Tibial nerve (tissue), 4 donors: ENCODE data around the gene TJP2. TPM values are rescaled to one million over a fixed set of nuclear protein-coding genes. Genes with fewer than 3 reads are reported as not detected.

ENCODE experiments used
- DNase-seq, 2 donors: peaks; one replicate each; pipeline ENCODE4 v3.0.0-alpha.2; 2019; ENCODE audit warnings: low spot score in 2 of 2
- H3K27ac ChIP-seq, 4 donors: fragments of 200-600 bp; sonication (generic) in 3 of 4; one replicate each; pipeline ENCODE4 v1.5.1; 2017 to 2019; ENCODE audit warnings: mild to moderate bottlenecking in 1 of 4
- H3K27me3 ChIP-seq, 2 donors: fragments of 200-600 bp; sonication (generic) in 1 of 2; one replicate each; pipeline versions ENCODE4 v1.5.1 to v1.6.0; 2017 to 2019
- H3K36me3 ChIP-seq, 3 donors: fragments of 200-600 bp; sonication (generic); one replicate each; pipeline ENCODE4 v1.5.1; 2018 to 2019
- H3K4me1 ChIP-seq, 4 donors: fragments of 200-600 bp; sonication (generic) in 3 of 4; one replicate each; pipeline ENCODE4 v1.5.1; 2017 to 2019
- H3K4me3 ChIP-seq, 4 donors: fragments of 200-600 bp; sonication (generic) in 3 of 4; one replicate each; pipeline ENCODE4 v1.5.1; 2017 to 2019; ENCODE audit warnings: mild to moderate bottlenecking in 1 of 4, moderate library complexity in 1 of 4
- H3K9me3 ChIP-seq, 4 donors: fragments of 200-600 bp; sonication (generic) in 3 of 4; one replicate each; pipeline ENCODE4 v1.5.1; 2017 to 2019
- CTCF ChIP-seq, 5 experiments: fragments of 200-600 bp in 3 of 5; fragments of 450-650 bp in 2 of 5; sonication (generic) in 3 of 5; IDR thresholded peaks; one replicate each; pipeline ENCODE4 v1.5.1; 2016 to 2019; ENCODE audit warnings: antibody characterized with exemption in 5 of 5, mild to moderate bottlenecking in 3 of 5, moderate library complexity in 2 of 5
- EP300 ChIP-seq, 2 donors: sonication (generic); formaldehyde crosslinking; IDR thresholded peaks; one replicate each; pipeline ENCODE4 v1.6.1; 2017; ENCODE audit warnings: antibody characterized with exemption in 2 of 2, mild to moderate bottlenecking in 1 of 2
- POLR2A ChIP-seq, 2 donors: fragments of 450-650 bp; IDR thresholded peaks; one replicate each; pipeline ENCODE4 v1.6.1; 2017; ENCODE audit warnings: antibody characterized with exemption in 2 of 2, mild to moderate bottlenecking in 2 of 2, moderate library complexity in 2 of 2
- WGBS, 2 donors: methylation state at CpG; one replicate each; pipeline ENCODE4 v1.1.5; 2018; 5-methylcytosine and 5-hydroxymethylcytosine counted together
- total RNA-seq, 4 donors: library from RNA; depleted of rRNA; stranded (reverse); fragments of >200 nt; gene quantifications; one replicate each; pipeline ENCODE4 v1.1.0, GENCODE V29; 2016

The TJP2 gene
- total RNA-seq, 4 donors from 2014 or later, result 123 to 207 (median 182) TPM

- DNase-seq, result no peak
- no peak for TF ChIP-seq POLR2A (IDR thresholded peaks at IDR 0.05)
- no peak for TF ChIP-seq EP300 (IDR thresholded peaks at IDR 0.05)
- no peak for TF ChIP-seq CTCF (IDR thresholded peaks at IDR 0.05)
- H3K27me3 ChIP-seq, result no peaks in the 10 kb centered on the region
- H3K4me3 ChIP-seq, result no peak overlapping the region
- H3K4me1 ChIP-seq, result no peaks in the 10 kb centered on the region
- no peaks in the 10 kb centered on the region for H3K9me3 ChIP-seq
- no peak overlapping the region for H3K27ac ChIP-seq
- peaks cover 0 to 77% (median 0%) of the 10 kb centered on the region in 3 donors for H3K36me3 ChIP-seq
- WGBS, 2 donors, result 57 to 69% methylated on average over 6 of the region's 6 CpGs
These were observed 58.1 kb downstream of the TJP2 start for GRCh38 chr9:69232135-69232534.

- Histone ChIP-seq H3K27me3 (no peaks in the 10 kb centered on the region), H3K36me3 (peaks cover 0 to 78% (median 2%) of the 10 kb centered on the region in 3 donors)
- WGBS, 2 donors, result 88 to 90% methylated on average over 3 of the region's 3 CpGs
These were observed 60.6 kb downstream of the TJP2 start for GRCh38 chr9:69234683-69235082.

GRCh38 chr9:69236188-69236587 is 62.1 kb downstream of the TJP2 start:
- Histone ChIP-seq H3K27me3 (no peaks in the 10 kb centered on the region), H3K4me3 (no peak overlapping the region), H3K4me1 (no peaks in the 10 kb centered on the region), H3K27ac (no peak overlapping the region), H3K9me3 (no peaks in the 10 kb centered on the region), H3K36me3 (peaks cover 0 to 76% (median 2%) of the 10 kb centered on the region in 3 donors)
- WGBS, 2 donors, result 69 to 83% methylated on average over 7 of the region's 7 CpGs
- no peak for DNase-seq
- TF ChIP-seq POLR2A (IDR thresholded peaks at IDR 0.05) (no peak), EP300 (IDR thresholded peaks at IDR 0.05) (no peak), CTCF (IDR thresholded peaks at IDR 0.05) (no peak)

More at GRCh38 chr9:69234683-69235082, 60.6 kb downstream of the TJP2 start:
- TF ChIP-seq CTCF (IDR thresholded peaks at IDR 0.05) (no peak), EP300 (IDR thresholded peaks at IDR 0.05) (no peak), POLR2A (IDR thresholded peaks at IDR 0.05) (no peak)
- DNase-seq, result no peak
- H3K4me3 ChIP-seq, result no peak overlapping the region
- H3K9me3 ChIP-seq, result no peaks in the 10 kb centered on the region
- H3K4me1 ChIP-seq, result no peaks in the 10 kb centered on the region
- no peak overlapping the region for H3K27ac ChIP-seq

- DNase-seq, result no peak
- Histone ChIP-seq H3K36me3 (peaks cover 0 to 83% (median 2%) of the 10 kb centered on the region in 3 donors), H3K4me1 (no peaks in the 10 kb centered on the region), H3K27me3 (no peaks in the 10 kb centered on the region), H3K9me3 (no peaks in the 10 kb centered on the region), H3K4me3 (no peak overlapping the region), H3K27ac (no peak overlapping the region)
- 93 to 96% methylated on average over 4 of the region's 4 CpGs for WGBS, 2 donors
- no peak for TF ChIP-seq EP300 (IDR thresholded peaks at IDR 0.05)
- TF ChIP-seq POLR2A (IDR thresholded peaks at IDR 0.05), result no peak
- no peak for TF ChIP-seq CTCF (IDR thresholded peaks at IDR 0.05)
These were observed 63.7 kb downstream of the TJP2 start for GRCh38 chr9:69237702-69238295.

GRCh38 chr9:69243116-69243515 is 69.0 kb downstream of the TJP2 start:
- TF ChIP-seq CTCF (IDR thresholded peaks at IDR 0.05) (no peak), POLR2A (IDR thresholded peaks at IDR 0.05) (no peak), EP300 (IDR thresholded peaks at IDR 0.05) (no peak)
- Histone ChIP-seq H3K36me3 (peaks cover 2 to 64% (median 4%) of the 10 kb centered on the region in 3 donors), H3K4me1 (no peaks in the 10 kb centered on the region), H3K4me3 (no peak overlapping the region), H3K27me3 (no peaks in the 10 kb centered on the region), H3K27ac (no peak overlapping the region), H3K9me3 (no peaks in the 10 kb centered on the region)
- WGBS, 2 donors, result 47 to 58% methylated on average over 2 of the region's 2 CpGs
- no peak for DNase-seq
